Measurements from ENCODE around the gene RABAC1.

DNA sequence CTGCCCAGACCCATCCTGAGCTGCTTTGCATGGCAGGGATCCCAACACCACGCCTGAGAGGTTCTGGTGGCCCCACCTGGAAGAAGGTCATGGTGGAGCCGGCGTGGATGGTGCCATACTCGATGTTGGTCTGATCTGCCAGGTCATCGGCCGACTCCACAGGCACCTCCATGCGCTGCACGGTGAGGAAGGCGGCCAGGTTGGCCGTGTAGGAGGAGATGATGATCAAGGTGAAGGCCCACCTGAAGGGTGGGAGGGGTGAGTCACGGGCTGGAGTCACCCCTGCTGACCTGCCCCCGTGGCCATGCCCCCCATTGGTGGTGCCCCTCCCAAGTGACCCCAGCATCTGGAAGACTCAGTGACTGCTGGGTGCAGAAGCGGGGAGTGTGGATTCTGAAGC is 47.4 kb upstream of the RABAC1 start:
- TF ChIP-seq, protein P1, sequence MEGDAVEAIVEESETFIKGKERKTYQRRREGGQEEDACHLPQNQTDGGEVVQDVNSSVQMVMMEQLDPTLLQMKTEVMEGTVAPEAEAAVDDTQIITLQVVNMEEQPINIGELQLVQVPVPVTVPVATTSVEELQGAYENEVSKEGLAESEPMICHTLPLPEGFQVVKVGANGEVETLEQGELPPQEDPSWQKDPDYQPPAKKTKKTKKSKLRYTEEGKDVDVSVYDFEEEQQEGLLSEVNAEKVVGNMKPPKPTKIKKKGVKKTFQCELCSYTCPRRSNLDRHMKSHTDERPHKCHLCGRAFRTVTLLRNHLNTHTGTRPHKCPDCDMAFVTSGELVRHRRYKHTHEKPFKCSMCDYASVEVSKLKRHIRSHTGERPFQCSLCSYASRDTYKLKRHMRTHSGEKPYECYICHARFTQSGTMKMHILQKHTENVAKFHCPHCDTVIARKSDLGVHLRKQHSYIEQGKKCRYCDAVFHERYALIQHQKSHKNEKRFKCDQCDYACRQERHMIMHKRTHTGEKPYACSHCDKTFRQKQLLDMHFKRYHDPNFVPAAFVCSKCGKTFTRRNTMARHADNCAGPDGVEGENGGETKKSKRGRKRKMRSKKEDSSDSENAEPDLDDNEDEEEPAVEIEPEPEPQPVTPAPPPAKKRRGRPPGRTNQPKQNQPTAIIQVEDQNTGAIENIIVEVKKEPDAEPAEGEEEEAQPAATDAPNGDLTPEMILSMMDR (conservative IDR thresholded peaks at IDR 0.05; ENCODE audit: low read depth in 2 of 2), result no peak
- TF ChIP-seq STAT1 (IDR thresholded peaks at IDR 0.05; ENCODE audit: unreplicated experiment) (no peak), EZH2phosphoT487 (IDR thresholded peaks at IDR 0.05; ENCODE audit: unreplicated experiment) (no peak), EZH2 (IDR thresholded peaks at IDR 0.05; ENCODE audit: low read depth, unreplicated experiment) (no peak), NANOG (IDR thresholded peaks at IDR 0.05; ENCODE audit: borderline replicate concordance) (no peak)
- TF ChIP-seq, protein P2, sequence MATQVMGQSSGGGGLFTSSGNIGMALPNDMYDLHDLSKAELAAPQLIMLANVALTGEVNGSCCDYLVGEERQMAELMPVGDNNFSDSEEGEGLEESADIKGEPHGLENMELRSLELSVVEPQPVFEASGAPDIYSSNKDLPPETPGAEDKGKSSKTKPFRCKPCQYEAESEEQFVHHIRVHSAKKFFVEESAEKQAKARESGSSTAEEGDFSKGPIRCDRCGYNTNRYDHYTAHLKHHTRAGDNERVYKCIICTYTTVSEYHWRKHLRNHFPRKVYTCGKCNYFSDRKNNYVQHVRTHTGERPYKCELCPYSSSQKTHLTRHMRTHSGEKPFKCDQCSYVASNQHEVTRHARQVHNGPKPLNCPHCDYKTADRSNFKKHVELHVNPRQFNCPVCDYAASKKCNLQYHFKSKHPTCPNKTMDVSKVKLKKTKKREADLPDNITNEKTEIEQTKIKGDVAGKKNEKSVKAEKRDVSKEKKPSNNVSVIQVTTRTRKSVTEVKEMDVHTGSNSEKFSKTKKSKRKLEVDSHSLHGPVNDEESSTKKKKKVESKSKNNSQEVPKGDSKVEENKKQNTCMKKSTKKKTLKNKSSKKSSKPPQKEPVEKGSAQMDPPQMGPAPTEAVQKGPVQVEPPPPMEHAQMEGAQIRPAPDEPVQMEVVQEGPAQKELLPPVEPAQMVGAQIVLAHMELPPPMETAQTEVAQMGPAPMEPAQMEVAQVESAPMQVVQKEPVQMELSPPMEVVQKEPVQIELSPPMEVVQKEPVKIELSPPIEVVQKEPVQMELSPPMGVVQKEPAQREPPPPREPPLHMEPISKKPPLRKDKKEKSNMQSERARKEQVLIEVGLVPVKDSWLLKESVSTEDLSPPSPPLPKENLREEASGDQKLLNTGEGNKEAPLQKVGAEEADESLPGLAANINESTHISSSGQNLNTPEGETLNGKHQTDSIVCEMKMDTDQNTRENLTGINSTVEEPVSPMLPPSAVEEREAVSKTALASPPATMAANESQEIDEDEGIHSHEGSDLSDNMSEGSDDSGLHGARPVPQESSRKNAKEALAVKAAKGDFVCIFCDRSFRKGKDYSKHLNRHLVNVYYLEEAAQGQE (IDR thresholded peaks at IDR 0.05; ENCODE audit: unreplicated experiment), result no peak
